HUDEP-2 (cell line): Measurements from ENCODE around the gene C17orf67.
A peak's percentile ranks its signal among the peaks of the same experiment; 100 is the strongest.

ENCODE experiments used
- DNase-seq, 76 experiments: peaks; one replicate each; lab custom pipeline; 2025; ENCODE audit not compliant: unreplicated experiment in 76 of 76; lab: John Stamatoyannopoulos, UW

The C17orf67 gene, protein sequence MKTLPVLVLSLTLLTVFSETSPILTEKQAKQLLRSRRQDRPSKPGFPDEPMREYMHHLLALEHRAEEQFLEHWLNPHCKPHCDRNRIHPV

DNA sequence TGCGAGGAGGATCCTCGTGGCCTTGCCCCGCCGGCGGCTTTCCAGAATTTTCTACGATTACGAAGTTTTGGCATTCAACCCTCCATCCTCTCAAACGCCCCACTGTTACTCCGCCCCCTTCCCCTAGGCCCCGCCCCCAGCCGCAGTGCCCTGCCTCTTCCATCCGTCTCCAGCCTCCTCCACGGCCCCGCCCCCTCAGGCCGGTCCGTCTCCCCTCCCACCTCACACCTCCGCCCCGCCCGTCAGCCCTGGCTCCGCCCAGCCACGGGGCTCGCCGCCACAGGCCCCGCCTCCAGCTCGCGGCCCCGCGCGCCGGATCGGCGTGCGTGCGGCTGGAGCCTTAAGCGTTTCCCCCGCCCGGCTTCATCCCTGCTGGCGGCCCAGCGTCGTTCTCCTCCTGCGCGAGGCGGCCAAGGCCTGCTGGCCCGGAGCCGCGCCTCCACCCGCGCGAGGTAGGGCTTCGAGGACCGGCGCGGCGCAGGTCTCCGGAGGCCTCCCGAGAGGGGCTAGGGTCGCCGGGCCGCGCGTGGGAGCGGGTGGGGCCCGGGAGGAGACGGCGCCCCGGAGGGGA is at the start of gene C17orf67, which contains the start of gene DGKE:
C17orf67 (minus strand) TSS at position 112 of the 571 bp plus-strand sequence. CDS start 18,110 bp downstream, outside the sequence.
DGKE (plus strand) TSS at position 343 of the 571 bp plus-strand sequence. CDS start 645 bp downstream, outside the sequence.
- DNase-seq: peak in 75 of 76 experiments; percentile 23 to 99 (median 95)

DNA sequence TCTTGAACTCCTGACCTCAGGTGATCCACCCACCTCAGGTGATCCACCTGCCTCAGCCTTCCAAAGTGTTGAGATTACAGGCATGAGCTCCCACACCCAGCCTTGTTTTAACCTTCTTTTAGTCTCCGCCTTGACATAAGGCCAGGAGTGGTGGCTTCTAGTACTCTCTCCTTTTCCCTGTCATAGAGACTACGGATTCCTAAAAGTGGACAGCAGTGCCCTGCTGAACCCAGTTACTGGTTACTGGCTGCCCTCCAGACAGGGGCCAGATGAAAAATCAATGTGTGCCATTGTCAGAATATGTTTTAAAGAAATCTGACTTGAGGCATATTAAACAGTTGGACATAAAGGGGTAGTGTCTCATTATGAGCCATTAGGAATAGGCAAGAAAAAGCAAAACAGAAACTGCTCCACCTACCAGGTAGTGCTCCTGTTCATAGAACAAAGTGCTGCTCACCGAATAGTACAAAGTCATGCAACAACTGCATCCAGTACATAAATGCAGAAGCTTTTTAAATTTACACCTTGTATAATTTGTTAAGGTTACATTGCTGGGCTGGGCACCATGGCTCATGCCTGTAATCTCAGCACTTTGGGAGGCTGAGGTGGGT is 48.1 kb upstream of the C17orf67 start:
- no peak for DNase-seq

DNA sequence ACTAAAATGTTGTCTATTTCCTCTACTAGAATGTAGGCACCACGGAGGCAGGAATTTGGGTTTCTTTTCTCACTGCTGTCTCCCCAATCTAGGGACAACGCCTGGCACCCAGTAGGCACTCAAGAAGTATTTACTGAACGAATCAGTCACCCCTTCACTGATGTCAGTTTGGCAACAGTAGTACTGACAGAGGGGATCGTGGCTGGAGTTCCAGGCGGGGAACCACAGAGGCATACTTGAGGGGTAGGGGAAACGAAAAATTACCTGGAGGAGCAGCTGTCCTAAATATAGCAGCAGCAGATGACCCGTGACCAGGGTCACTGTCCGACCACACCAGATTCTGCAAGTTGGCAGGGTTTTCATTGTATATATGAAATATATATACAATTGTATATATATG is 46.9 kb upstream of the C17orf67 start:
- DNase-seq: no peak

DNA sequence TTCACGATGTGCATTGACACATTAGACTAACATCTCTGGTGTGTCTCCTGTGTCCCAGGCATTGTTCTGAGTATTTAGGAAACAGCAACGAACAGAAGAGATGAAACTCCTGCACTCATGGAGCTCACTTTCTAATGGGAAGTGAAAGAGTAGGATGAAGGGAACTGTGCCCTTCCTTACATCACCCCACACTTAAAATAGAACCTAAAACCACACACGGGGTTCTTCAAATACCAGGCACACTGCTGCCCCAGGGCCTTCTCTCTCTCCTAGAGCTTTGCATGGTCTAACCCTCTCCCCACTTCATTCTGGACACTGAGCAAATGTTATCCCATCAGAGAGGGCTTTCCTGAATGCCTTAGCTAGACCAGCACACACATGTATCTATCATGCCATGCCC is 46.4 kb upstream of the C17orf67 start:
- no peak for DNase-seq

DNA sequence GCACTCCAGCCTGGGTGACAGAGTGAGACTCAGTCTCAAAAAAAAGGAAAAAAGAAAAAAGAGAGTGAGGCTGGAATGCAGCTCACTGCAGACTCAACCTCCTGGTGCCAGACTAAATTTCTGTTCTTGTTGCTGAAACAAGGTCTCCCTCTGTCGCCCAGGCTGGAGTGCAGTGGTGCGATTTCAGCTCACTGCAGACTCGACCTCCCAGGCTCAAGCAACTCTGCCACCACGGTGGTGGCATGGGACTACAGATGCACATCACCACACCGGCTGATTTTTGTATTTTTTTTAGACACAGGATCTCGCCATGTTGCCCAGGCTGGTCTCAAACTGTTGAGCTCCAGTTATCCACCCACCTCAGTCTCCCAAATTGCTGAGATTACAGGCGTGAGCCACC is 45.6 kb upstream of the C17orf67 start:
- no peak for DNase-seq

DNA sequence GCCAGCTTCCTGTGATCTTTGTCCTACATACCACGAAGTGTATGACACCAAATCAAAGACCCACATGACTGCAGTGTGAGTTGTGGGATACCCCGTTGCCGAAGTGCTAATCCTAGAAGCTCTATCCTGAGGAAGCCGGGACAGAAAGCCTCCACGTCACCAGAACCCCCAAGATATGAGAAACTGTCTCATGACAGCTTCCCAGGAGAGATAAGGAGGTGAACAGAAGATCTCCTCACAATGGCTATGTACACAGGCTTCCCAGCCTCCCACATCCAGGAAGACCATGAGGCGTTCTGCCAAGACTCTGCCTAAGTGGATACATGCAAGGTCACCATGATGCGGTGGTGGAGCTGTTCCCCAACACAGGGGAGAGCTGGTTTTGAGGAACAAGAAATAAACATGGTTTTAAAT is 43.1 kb upstream of the C17orf67 start:
- no peak for DNase-seq

DNA sequence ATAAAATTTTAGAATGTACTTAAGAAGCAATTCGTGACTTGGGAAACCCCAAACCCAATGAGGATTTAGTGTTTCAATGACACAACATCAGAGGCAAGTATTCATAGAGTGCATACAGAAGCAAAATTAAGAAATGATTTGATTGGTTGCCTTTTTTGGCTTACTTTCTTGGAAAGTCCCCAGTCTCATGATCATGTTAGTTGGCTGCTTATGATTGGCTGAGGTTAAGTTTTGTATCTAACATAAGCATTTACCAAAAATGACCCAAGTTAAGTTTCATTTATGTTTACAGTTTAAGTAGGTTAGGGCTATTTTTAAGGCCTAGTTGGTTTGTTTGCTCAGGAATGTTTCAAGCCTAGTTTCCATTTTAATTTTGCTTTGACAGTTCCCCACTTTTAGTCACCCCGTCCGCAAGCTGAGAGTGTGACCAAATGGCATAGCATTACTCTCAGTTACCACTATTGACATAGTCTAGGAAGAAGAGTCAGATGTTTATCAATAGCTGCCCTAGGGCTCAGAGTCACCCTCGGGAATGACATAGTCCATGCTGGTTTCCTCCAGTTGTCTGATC is 36.4 kb upstream of the C17orf67 start:
- no peak for DNase-seq

DNA sequence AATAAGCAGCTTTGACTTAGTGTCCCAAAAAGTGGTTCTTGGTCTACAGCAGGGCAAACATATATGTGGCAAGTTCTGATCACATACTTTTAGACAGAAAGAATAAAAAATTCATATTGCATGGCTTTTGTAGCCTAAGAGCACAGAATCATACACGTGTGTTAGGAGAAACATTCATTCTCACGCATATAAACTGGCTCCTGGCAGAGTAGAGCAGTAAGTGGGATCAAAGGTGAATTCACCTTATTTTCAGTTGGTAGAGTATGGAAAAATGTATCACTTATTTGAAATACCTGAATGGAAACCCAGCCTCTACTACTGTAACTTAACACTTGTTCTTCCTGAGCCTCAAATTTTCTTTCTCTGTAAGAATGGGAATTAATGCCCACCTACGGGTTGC is 35.0 kb upstream of the C17orf67 start:
- no peak for DNase-seq

DNA sequence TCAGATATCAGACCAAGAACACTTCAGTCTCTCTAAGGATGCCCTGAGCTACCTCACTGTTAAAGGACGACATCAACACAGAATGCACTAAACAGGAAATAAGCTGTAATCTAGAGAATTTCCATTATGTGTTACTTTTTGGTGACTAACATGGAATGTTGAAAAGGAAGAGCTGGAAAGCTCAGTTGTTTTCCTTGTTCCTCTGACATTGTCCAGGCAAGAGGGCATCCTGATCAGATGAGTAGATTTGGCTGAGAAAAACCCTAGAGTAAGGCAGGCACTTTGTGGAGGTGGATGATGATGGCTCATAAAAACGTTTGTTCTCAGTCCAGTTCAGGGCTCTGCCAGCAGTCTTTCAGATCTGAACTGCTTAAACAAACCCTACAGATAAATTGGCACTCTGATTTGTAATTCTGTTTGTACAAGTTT is 34.2 kb upstream of the C17orf67 start:
- DNase-seq: no peak

DNA sequence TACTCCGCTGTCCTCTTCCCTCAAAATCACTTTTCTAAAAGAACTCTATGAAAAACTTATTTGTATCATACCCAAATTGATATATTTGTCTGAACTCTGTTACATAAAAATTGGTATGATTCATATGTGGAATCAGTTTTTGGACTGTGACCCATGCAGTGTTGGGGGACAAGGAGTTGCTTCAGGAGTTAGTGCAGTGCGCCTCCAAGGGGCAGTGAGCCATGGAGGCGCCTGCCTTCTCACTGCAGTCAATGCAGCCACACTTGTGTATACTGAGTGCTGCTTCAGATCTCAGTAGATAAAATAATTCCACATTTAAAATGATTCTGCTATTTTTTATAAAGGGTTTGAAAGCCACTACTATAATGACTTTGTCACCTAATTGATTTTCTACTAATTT is 32.8 kb upstream of the C17orf67 start:
- peak in 16 of 76 experiments; percentile 3 to 30 (median 8) for DNase-seq

DNA sequence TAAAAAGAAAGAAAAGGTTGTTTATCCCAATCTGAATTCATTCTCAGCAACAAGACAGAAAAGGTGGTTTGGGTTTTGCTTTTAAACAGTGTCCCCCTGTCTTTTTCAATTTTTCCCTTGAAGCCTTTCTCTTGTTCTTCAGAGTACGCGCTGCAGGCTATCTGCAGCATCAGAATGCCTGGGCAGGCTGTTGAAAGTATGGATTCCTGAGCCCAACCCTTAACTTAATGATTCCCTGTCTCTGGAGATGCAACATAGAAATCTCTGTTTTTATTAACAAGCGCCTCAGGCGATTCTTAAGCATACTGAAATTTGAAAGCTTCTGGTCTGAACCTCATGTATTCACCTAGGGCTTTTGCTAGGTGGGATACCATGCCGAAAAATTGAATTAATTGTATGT is 32.4 kb upstream of the C17orf67 start:
- no peak for DNase-seq

DNA sequence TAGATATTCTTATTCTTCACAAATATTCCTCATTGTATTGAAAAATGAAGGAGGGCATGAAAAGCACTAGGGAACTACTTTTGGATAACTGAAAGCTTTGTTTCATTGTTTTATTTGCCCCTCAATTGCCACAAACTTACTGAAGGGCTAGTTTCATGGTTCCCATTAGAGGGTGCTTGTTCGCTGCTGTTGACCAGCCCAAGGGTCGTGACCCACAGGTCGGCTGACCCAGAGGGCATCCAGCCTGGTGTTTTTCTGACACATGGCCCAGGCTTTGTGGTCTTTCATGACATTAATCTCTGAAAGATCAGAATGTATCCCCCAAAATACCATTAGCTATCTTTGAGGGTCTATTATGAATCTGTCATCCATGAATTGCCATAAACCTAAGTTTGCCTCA is 30.3 kb upstream of the C17orf67 start:
- no peak for DNase-seq

DNA sequence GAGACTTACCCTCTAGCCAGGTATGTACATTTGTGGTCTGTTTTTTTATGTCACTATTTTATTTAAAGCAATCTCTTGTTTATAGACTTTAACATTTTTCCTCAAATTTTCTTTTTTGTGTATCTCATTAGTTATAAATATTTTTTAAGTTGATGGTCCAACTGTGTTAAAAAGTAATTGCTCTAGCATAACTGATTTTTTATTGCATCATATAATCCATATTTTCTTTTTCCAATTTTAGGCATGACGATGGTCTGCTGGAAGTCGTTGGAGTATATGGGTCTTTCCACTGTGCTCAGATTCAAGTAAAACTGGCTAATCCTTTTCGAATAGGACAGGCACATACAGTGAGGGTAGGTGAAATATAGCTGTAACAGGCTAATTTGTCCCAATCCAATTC is 28.2 kb upstream of the C17orf67 start:
- no peak for DNase-seq

DNA sequence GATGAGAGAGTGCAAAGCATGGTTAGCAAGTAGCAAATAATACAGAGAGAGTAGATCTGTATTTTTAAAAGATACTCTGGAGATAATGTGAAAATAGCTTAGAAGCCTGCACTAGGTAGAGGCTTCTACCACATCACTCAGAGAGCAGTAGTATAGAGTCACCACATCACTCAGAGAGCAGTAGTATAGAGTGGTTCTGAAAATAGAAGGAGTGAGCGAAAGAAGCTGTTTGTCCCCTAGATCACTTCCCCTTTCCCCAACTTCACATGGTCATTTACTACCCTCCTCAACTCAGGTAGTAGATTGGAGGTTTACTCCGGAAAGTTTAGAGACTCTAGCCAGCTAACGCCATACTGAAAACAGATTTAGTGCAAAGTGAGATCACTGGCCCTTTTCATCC is 17.3 kb upstream of the C17orf67 start:
- no peak for DNase-seq

DNA sequence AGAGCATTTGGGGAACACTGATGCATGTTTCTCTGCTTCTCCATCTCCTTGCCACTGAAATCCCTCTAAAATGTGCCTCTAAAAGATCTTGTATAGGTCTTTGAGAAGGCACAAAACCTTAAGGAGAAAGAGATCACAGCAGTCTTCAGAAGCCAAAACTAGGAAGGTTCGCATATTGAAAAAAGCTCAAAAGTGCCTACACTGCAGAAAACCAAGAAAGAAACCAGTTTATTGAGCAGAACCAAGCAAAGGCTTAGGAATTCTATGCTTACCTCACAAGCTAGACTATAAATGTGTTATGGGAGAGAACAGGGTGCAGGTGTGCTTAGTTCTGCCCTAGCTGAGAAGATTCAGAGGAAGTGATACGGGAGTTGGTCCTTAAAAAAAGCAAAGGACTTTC is 16.9 kb upstream of the C17orf67 start:
- DNase-seq: no peak

DNA sequence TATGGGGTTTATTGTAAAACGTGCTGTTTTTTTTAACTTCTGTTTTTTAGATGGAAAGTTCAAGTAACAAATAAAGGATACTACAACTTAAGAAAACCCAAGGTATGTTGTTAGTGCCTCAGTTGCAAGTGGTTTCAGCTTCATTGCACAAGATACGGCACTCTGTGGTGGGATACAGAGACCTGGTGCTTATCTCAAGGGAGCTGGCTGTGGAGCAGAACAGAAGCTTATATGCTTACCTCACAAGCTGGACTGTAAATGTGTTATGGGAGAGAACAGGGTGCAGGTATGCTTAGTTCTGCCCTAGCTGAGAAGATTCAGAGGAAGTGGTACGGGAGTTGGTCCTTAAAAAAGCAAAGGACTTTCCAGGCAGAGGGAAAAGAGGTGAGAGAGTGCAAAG is 15.4 kb upstream of the C17orf67 start:
- no peak for DNase-seq

DNA sequence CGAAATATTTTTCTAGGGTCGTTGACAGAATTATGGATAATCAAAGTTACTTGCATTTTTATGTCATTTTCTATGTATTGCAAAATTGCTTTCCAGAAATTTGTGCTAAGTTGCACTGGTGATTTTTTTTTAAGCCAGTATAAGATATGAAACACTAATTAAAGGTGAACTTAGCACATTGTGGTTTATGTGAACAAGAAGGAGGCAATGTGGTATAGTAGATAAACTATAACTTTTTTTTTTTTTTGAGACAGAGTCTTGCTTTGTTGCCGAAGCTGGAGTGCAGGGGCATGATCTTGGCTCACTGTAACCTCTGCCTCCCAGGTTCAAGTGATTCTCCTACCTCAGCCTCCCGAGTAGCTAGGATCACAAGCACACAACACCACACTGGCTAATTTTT is 13.4 kb upstream of the C17orf67 start:
- DNase-seq: peak in 1 of 76 experiments; percentile 1

DNA sequence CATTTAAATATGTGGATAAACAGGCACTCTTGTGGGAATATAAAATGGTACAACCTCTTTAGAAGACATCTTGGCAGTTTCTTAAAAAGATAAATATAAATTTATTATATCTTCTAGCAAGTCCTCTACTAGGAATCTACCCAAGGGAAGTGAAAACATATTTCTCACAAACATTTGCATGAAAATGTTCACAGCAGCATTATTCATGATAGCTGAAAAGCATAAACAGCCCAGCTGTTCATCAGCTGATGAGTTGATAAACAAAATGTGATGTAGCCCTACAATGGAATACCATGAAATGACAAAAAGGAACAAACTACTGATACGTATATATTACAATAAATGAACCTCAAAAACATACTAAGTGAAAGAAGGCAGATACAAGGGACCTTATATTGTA is 12.2 kb upstream of the C17orf67 start:
- DNase-seq: no peak

DNA sequence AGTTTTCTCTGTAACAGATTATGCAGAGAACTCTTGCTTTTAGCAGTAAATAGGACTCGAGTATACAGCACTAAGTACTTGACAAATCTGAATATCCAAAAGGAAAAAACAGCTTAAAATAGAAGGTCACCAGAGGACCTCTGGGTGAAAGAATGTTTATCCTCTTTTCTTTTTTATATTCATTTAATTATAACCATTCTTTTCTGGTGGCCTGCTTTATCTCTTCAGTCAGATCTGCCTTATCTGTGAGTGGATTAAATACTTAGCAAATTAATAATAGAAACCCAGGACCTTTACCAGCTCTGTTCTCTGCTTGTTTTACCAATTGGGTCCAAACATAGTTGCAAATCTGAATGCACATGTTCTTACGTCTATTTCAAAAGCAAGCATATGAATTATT is 8.9 kb upstream of the C17orf67 start:
- DNase-seq: no peak

DNA sequence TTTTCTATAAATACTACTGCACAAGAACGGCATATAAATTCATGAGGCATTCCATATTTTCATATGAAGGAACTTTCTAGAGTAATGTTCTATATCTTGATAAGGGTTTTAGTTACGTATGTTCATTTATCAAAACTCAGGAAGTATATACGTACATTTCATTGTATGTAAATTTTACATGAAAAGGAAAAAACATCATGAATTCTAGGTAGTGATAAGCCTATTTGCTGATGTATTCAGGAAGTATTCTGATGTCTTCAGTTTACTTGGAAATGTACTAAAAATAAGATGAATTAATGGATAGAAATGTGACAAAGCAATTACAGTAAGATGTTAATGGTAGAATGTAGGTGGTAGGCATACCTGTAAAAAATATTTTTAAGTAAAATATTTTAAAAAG is 5.0 kb upstream of the C17orf67 start:
- no peak for DNase-seq

DNA sequence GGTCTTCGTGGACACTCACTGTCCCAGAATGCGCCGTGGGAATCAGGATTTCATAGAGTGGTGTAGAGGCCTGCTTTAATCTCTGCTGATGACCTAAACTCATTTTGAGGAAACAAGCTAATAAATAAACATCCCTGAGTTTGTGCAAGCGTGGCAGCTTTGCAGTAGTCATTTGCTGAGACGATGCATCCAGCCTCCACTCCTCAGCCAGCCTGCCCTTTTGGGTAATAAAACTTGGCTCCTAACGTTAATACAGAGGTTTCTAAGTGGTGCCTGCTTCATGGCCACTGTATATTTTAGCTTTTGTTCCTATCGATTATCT is 1.5 kb upstream of the C17orf67 start:
- DNase-seq: no peak
